SK-N-SH treated with all-trans-retinoic acid at 6 μM for 48 hours (cell line): ENCODE results near the gene MAST3.

Source experiments
- ATAC-seq: fragments of 200-7000 bp; cut with Tn5 transposase; 3 replicates; pipeline ENCODE4 v1.9.1; 2020; ENCODE audit warnings: mild to moderate bottlenecking, moderate library complexity
- ARNTL ChIP-seq: fragments of 450-650 bp; formaldehyde crosslinking; IDR thresholded peaks from 2 replicates; pipeline ENCODE4 v1.5.0; 2020; ENCODE audit warnings: low read depth, mild to moderate bottlenecking, moderate library complexity, borderline replicate concordance
- BACH2 ChIP-seq: fragments of 250-450 bp; sonication (Bioruptor Pico); IDR thresholded peaks from 2 replicates; pipeline ENCODE4 v1.9.0; 2021; ENCODE audit warnings: mild to moderate bottlenecking, borderline replicate concordance
- CSDC2 ChIP-seq: fragments of 250-450 bp; sonication (Bioruptor Pico); IDR thresholded peaks from 2 replicates; pipeline ENCODE4 v1.5.0; 2020; ENCODE audit warnings: mild to moderate bottlenecking, moderate library complexity
- CSRNP3 ChIP-seq: fragments of 250-450 bp; sonication (Bioruptor Pico); IDR thresholded peaks from 2 replicates; pipeline ENCODE4 v1.5.1; 2021; ENCODE audit warnings: mild to moderate bottlenecking, moderate library complexity
- ESRRG ChIP-seq: fragments of 250-450 bp; sonication (Bioruptor Pico); IDR thresholded peaks from 2 replicates; pipeline ENCODE4 v1.6.1; 2021; ENCODE audit warnings: mild to moderate bottlenecking
- GLIS3 ChIP-seq: fragments of 250-450 bp; sonication (Bioruptor Pico); IDR thresholded peaks from 2 replicates; pipeline ENCODE4 v1.5.0; 2020; ENCODE audit warnings: mild to moderate bottlenecking, moderate library complexity
- OSR1 ChIP-seq: fragments of 250-450 bp; sonication (Bioruptor Pico); IDR thresholded peaks from 2 replicates; pipeline ENCODE4 v1.8.0; 2022; ENCODE audit warnings: moderate library complexity, mild to moderate bottlenecking, inconsistent platforms
- PATZ1 ChIP-seq: fragments of 250-450 bp; sonication (Bioruptor Pico); IDR thresholded peaks from 2 replicates; pipeline ENCODE4 v1.8.0; 2020; ENCODE audit warnings: mild to moderate bottlenecking, moderate library complexity, borderline replicate concordance
- POU6F1 ChIP-seq: fragments of 250-450 bp; sonication (Bioruptor Pico); IDR thresholded peaks from 2 replicates; pipeline ENCODE4 v1.8.0; 2021; ENCODE audit warnings: low read depth, mild to moderate bottlenecking, moderate library complexity, borderline replicate concordance
- PPARA ChIP-seq: fragments of 250-450 bp; sonication (Bioruptor Pico); IDR thresholded peaks from 2 replicates; pipeline ENCODE4 v1.5.0; 2020; ENCODE audit warnings: mild to moderate bottlenecking, borderline replicate concordance
- RARB ChIP-seq: fragments of 250-450 bp; sonication (Bioruptor Pico); IDR thresholded peaks from 2 replicates; pipeline ENCODE4 v1.8.0; 2021; ENCODE audit warnings: mild to moderate bottlenecking, moderate library complexity
- SNAI2 ChIP-seq: fragments of 250-450 bp; sonication (Bioruptor Pico); IDR thresholded peaks from 2 replicates; pipeline ENCODE4 v1.5.0; 2020; ENCODE audit warnings: mild to moderate bottlenecking, moderate library complexity
- TCF4 ChIP-seq: fragments of 250-450 bp; sonication (Bioruptor Pico); IDR thresholded peaks from 2 replicates; pipeline ENCODE4 v1.8.0; 2021; ENCODE audit warnings: mild to moderate bottlenecking, moderate library complexity, borderline replicate concordance
- TSHZ2 ChIP-seq: fragments of 250-450 bp; sonication (Bioruptor Pico); IDR thresholded peaks from 2 replicates; pipeline ENCODE4 v1.5.0; 2020; ENCODE audit warnings: mild to moderate bottlenecking, moderate library complexity
- ZC3H10 ChIP-seq: fragments of 250-450 bp; sonication (Bioruptor Pico); IDR thresholded peaks from 2 replicates; pipeline ENCODE4 v1.5.1; 2021; ENCODE audit warnings: mild to moderate bottlenecking, moderate library complexity
- ZFP3 ChIP-seq: fragments of 250-450 bp; sonication (Bioruptor Pico); IDR thresholded peaks from 2 replicates; pipeline ENCODE4 v1.5.0; 2020; ENCODE audit warnings: mild to moderate bottlenecking, moderate library complexity
- ZFP30 ChIP-seq: fragments of 450-650 bp; formaldehyde crosslinking; IDR thresholded peaks from 2 replicates; pipeline ENCODE4 v1.5.0; 2022; ENCODE audit warnings: mild to moderate bottlenecking, moderate library complexity
- ZNF565 ChIP-seq: fragments of 450-650 bp; formaldehyde crosslinking; conservative IDR thresholded peaks from 2 replicates; pipeline ENCODE4 v1.5.0; 2020; ENCODE audit warnings: low read depth, mild to moderate bottlenecking, moderate library complexity
- ZNF70 ChIP-seq: fragments of 450-650 bp; formaldehyde crosslinking; IDR thresholded peaks from 2 replicates; pipeline ENCODE4 v1.5.0; 2020; ENCODE audit warnings: mild to moderate bottlenecking, moderate library complexity
- ZNF8 ChIP-seq: fragments of 450-650 bp; formaldehyde crosslinking; IDR thresholded peaks from 2 replicates; pipeline ENCODE4 v1.5.0; 2020; ENCODE audit warnings: mild to moderate bottlenecking, moderate library complexity
- TF ChIP-seq, protein P1 (sequence below): fragments of 250-450 bp; sonication (Bioruptor Pico); IDR thresholded peaks from 2 replicates; pipeline ENCODE4 v1.5.1; 2020; ENCODE audit warnings: low read depth, mild to moderate bottlenecking, moderate library complexity

The MAST3 gene

DNA sequence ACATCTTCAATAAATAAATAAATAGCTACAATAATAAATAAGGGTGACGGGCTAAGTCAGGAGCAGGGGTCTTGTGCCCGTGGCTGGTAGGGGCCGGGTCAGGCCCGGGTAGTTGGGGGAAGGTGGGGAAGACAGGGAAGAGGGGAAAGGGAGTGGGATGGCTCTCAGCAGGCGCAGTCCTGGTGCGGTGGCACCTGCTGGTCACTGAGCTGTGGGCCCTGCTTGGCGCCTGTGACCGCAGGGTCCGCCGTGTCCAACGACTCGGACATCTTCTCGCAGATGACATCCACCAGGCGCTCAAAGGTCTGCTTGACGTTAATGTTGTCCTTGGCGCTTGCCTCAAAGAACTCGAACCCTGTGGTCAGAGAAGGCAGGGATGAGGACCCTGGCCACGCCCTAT is 99.7 kb downstream of the MAST3 start:
- TF ChIP-seq CSRNP3 (CRISPR knock-in tag) (no peak), TCF4 (CRISPR knock-in tag) (no peak), PPARA (CRISPR knock-in tag) (no peak), TSHZ2 (CRISPR knock-in tag) (no peak), POU6F1 (CRISPR knock-in tag) (no peak), ZFP30 (CRISPR knock-in tag) (no peak), ZNF70 (CRISPR knock-in tag) (no peak), CSDC2 (CRISPR knock-in tag) (no peak), ESRRG (CRISPR knock-in tag) (no peak), SNAI2 (CRISPR knock-in tag) (no peak), ZNF8 (CRISPR knock-in tag) (no peak)
- TF ChIP-seq, protein P1, sequence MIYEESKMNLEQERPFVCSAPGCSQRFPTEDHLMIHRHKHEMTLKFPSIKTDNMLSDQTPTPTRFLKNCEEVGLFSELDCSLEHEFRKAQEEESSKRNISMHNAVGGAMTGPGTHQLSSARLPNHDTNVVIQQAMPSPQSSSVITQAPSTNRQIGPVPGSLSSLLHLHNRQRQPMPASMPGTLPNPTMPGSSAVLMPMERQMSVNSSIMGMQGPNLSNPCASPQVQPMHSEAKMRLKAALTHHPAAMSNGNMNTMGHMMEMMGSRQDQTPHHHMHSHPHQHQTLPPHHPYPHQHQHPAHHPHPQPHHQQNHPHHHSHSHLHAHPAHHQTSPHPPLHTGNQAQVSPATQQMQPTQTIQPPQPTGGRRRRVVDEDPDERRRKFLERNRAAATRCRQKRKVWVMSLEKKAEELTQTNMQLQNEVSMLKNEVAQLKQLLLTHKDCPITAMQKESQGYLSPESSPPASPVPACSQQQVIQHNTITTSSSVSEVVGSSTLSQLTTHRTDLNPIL, result no peak
- ATAC-seq, result no peak

GRCh38 chr19:18197941-18198340 is 100.4 kb downstream of the MAST3 start:
- TF ChIP-seq ESRRG (CRISPR knock-in tag) (no peak), SNAI2 (CRISPR knock-in tag) (no peak), PPARA (CRISPR knock-in tag) (no peak), ARNTL (CRISPR knock-in tag) (no peak), ZNF70 (CRISPR knock-in tag) (no peak), ZFP30 (CRISPR knock-in tag) (no peak), ZC3H10 (CRISPR knock-in tag) (no peak), RARB (CRISPR knock-in tag) (no peak), ZNF565 (CRISPR knock-in tag) (no peak), BACH2 (CRISPR knock-in tag) (no peak), ZNF8 (CRISPR knock-in tag) (no peak), OSR1 (CRISPR knock-in tag) (no peak), POU6F1 (CRISPR knock-in tag) (no peak), CSDC2 (CRISPR knock-in tag) (no peak), GLIS3 (no peak), TCF4 (CRISPR knock-in tag) (no peak), TSHZ2 (CRISPR knock-in tag) (no peak), ZFP3 (no peak), PATZ1 (CRISPR knock-in tag) (no peak)
- TF ChIP-seq, protein P1, result no peak
- no peak for ATAC-seq
